K562 (cell line): ENCODE data around the gene SRMS. TPM values are rescaled to one million over a fixed set of nuclear protein-coding genes. Genes with fewer than 3 reads are reported as not detected.
A peak's percentile ranks its signal among the peaks of the same experiment; 100 is the strongest.

ENCODE experiments used
- ATAC-seq: fragments of 200-7000 bp; cut with Tn5 transposase; 3 replicates; pipeline ENCODE4 v1.9.1; 2020; ENCODE audit warnings: moderate library complexity
- BruUV-seq: library from RNA; stranded (reverse); fragments of 400-500 nt; replicated peaks from 2 replicates; lab custom pipeline; 2021; lab: Mats Ljungman, UMichigan
- CTCF ChIA-PET: fragments of 300-600 bp; formaldehyde crosslinking; extraction: SDS; loops from one replicate; lab custom pipeline; 2021; ENCODE audit warnings: low intra/inter-chr PET ratio; lab: Yijun Ruan, JAX
- POLR2A ChIA-PET: fragments of 300-600, 350-650 bp; sonication (Branson Sonifier 250); formaldehyde crosslinking; extraction: SDS; loops from one replicate; lab custom pipeline; 2021; ENCODE audit warnings: antibody characterized with exemption, inconsistent platforms; lab: Yijun Ruan, JAX
- DNase-seq, 4 experiments: peaks; one replicate each; pipeline versions ENCODE4 v3.0.0 to v3.0.0-alpha.2; 2011 to 2018; ENCODE audit warnings: low spot score in 3 of 4, mixed read lengths in 3 of 4; ENCODE audit errors: extremely low read depth in 1 of 4
- FAIRE-seq: peaks from 2 replicates; lab custom pipeline; 2011; peaks lifted over from hg19 to GRCh38; lab: Jason Lieb, UNC
- H2AFZ ChIP-seq: 2 replicates; pipeline ENCODE4 v1.6.0; 2011; ENCODE audit warnings: low read depth, low read length, control low read depth, inconsistent platforms
- H3K27ac ChIP-seq: fragments of 200-600 bp; 3 replicates; pipeline ENCODE4 v1.8.0; 2011; ENCODE audit warnings: low read depth, mild to moderate bottlenecking, control low read depth, inconsistent platforms, low read length, moderate library complexity, mixed read lengths; ENCODE audit errors: extremely low read depth
- H3K27me3 ChIP-seq, 2 experiments: fragments of 300-600 bp in 1 of 2; 2 replicates in 1 of 2; 3 replicates in 1 of 2; pipeline versions ENCODE4 v1.6.0 to v1.8.0; 2011; ENCODE audit warnings: inconsistent platforms in 2 of 2, low read length in 2 of 2, mild to moderate bottlenecking in 1 of 2, mixed read lengths in 1 of 2, moderate library complexity in 1 of 2; ENCODE audit not compliant: control insufficient read depth in 2 of 2, insufficient read depth in 2 of 2
- H3K36me3 ChIP-seq: fragments of 300-600 bp; 3 replicates; pipeline ENCODE4 v1.8.0; 2011; ENCODE audit warnings: mild to moderate bottlenecking, low read length, inconsistent platforms; ENCODE audit not compliant: control insufficient read depth, insufficient read depth
- H3K4me1 ChIP-seq, 2 experiments: fragments of 200-600 bp in 1 of 2; replicated peaks in 1 of 2; 2 replicates in 1 of 2; 3 replicates in 1 of 2; pipeline versions ENCODE4 v1.5.1 to v1.8.0; 2011; ENCODE audit warnings: inconsistent platforms in 2 of 2, low read length in 2 of 2, mild to moderate bottlenecking in 1 of 2, mixed read lengths in 1 of 2, moderate library complexity in 1 of 2; ENCODE audit not compliant: control insufficient read depth in 2 of 2, insufficient read depth in 2 of 2
- H3K4me2 ChIP-seq: 2 replicates; pipeline ENCODE4 v1.6.1; 2011; ENCODE audit warnings: low read length, control low read depth, inconsistent platforms, mixed read lengths; ENCODE audit not compliant: insufficient read depth
- H3K4me3 ChIP-seq: fragments of 200-600 bp; sonication (generic), shearing (Covaris generic); 2 replicates; pipeline ENCODE4 v1.5.1; 2016; ENCODE audit warnings: control low read depth, inconsistent platforms
- H3K79me2 ChIP-seq: fragments of 200-600 bp; 3 replicates; pipeline ENCODE4 v1.8.0; 2011; ENCODE audit warnings: low read length, inconsistent platforms; ENCODE audit not compliant: control insufficient read depth, insufficient read depth
- H3K9ac ChIP-seq, 2 experiments: 2 replicates each; pipeline versions ENCODE4 v1.6.0 to v1.6.1; 2011; ENCODE audit warnings: low read depth in 2 of 2, low read length in 2 of 2, control low read depth in 1 of 2, inconsistent platforms in 1 of 2, mild to moderate bottlenecking in 1 of 2, mixed read lengths in 1 of 2; ENCODE audit not compliant: insufficient read depth in 1 of 2
- H3K9me1 ChIP-seq: one replicate; pipeline ENCODE4 v1.6.0; 2011; ENCODE audit warnings: inconsistent platforms, mild to moderate bottlenecking, low read length, moderate library complexity; ENCODE audit not compliant: control insufficient read depth, insufficient read depth
- H3K9me3 ChIP-seq: replicated peaks from 2 replicates; pipeline ENCODE4 v1.5.1; 2011; ENCODE audit warnings: low read depth, low read length, inconsistent platforms; ENCODE audit not compliant: control insufficient read depth, insufficient read depth
- H4K20me1 ChIP-seq: replicated peaks from 2 replicates; pipeline ENCODE4 v1.6.1; 2011; ENCODE audit warnings: low read length, inconsistent platforms, mixed read lengths; ENCODE audit not compliant: control insufficient read depth, insufficient read depth
- BRD9 ChIP-seq: fragments of 450-650 bp; IDR thresholded peaks from 2 replicates; pipeline ENCODE4 v1.6.1; 2018; ENCODE audit warnings: low read depth; ENCODE audit not compliant: partially characterized antibody
- DIDO1 ChIP-seq: fragments of 450-650 bp; IDR thresholded peaks from 2 replicates; pipeline ENCODE4 v1.6.1; 2016; ENCODE audit warnings: low read depth, missing biosample characterization, missing genetic modification characterization
- HBP1 ChIP-seq: fragments of 450-650 bp; formaldehyde crosslinking; IDR thresholded peaks from 2 replicates; pipeline ENCODE4 v1.4.0; 2022; ENCODE audit warnings: missing genetic modification characterization
- HCFC1 ChIP-seq: IDR thresholded peaks from 2 replicates; pipeline ENCODE4 v1.6.1; 2012; ENCODE audit warnings: low read depth, low read length, improper control_type of control experiment
- WGBS: fragments of 100-300 bp; shearing (Covaris generic); methylation state at CpG from one replicate; pipeline ENCODE4 v1.1.6; 2016; ENCODE audit warnings: low coverage, mixed read lengths; ENCODE audit not compliant: insufficient coverage; ENCODE audit errors: missing lambda C conversion rate; 5-methylcytosine and 5-hydroxymethylcytosine counted together
- in situ Hi-C: fragments of 300-500 bp; cut with MboI; formaldehyde crosslinking; loops from 4 replicates; pipeline ENCODE4 v1.15.0; 2018; ENCODE audit warnings: inconsistent platforms, mixed read lengths
- intact Hi-C: fragments of 100-400 bp; cut with micrococcal nuclease; formaldehyde crosslinking; loops from 2 replicates; pipeline ENCODE4 v1.14.2; 2022
- polyA plus RNA-seq, 8 experiments: library from polyadenylated mRNA; depleted of rRNA in 4 of 8; stranded (reverse) in 5 of 8; unstranded in 3 of 8; fragments of >200 nt; fragmentation: Nextera tagmentation in 2 of 8; fragmentation: Illumina TruSeq in 1 of 8; extraction: Ambion mirVana in 2 of 8; extraction: Trizol in 1 of 8; gene quantifications; 2 replicates each; pipeline versions ENCODE4 v1.2.1 to v1.2.3, GENCODE V29; 2011 to 2014; ENCODE audit warnings: inconsistent platforms in 1 of 8, missing spikeins in 1 of 8
- total RNA-seq, 7 experiments: library from RNA; depleted of rRNA in 6 of 7; stranded (reverse); fragments of >200 nt in 6 of 7; fragmentation: Illumina TruSeq in 2 of 7; extraction: Trizol in 2 of 7; gene quantifications; 2 replicates each; pipeline versions ENCODE4 v1.2.1 to v1.2.3, GENCODE V29; 2011 to 2021; ENCODE audit warnings: low replicate concordance in 1 of 7
- TF ChIP-seq, protein P1 (sequence below): fragments of 450-650 bp; formaldehyde crosslinking; IDR thresholded peaks from 2 replicates; pipeline ENCODE4 v1.4.0; 2020; ENCODE audit warnings: mild to moderate bottlenecking, mixed read lengths
- TF ChIP-seq, protein P2 (sequence below): sonication (generic); formaldehyde crosslinking; IDR thresholded peaks from 2 replicates; pipeline ENCODE4 v1.8.0; 2022; ENCODE audit warnings: missing genetic modification reagents, mild to moderate bottlenecking, borderline replicate concordance
- TF ChIP-seq, protein P3 (sequence below): fragments of 250-450 bp; sonication (Bioruptor Pico); IDR thresholded peaks from 2 replicates; pipeline ENCODE4 v1.5.0; 2021; ENCODE audit warnings: mild to moderate bottlenecking, borderline replicate concordance
- TF ChIP-seq, protein P4 (sequence below): sonication (generic); formaldehyde crosslinking; IDR thresholded peaks from 2 replicates; pipeline ENCODE4 v1.8.1; 2023; ENCODE audit warnings: missing genetic modification reagents, mild to moderate bottlenecking, borderline replicate concordance

The SRMS gene
- total and polyA plus RNA-seq, 9 of the 15 experiments (the other 6 are each of a cell fraction or from before 2014, with no cell fraction given): 0.07 TPM; not detected in 8

DNA sequence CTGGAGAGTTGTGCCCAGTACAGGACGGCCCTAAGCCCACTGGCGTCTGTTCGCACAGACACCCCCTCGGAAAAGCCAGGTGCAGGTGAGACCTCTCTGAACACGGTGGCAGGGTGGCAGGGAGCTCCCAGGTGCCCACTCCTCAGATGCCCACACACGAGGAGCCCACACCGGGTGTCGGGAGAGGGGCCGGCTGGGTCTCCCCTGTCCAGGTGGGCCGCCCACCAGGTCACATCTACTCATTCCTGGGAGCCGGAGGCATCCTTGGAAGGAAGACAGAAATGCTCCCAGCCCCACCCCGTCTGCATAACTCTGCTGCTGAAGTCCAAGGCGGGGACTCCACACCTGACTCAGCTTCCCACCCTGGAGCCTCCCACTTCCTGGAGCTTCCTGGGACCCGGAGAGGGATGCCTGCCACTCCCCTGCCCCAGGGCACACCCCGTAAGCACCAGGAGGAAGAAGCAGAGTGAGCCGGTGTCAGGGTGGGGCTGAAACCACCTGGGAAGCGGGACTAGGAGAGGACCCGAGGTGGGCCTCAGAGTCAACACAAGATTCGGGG is 2.5 kb downstream of the SRMS start:
- Histone ChIP-seq H3K27me3 (peaks cover 0 to 47% of the 10 kb centered on the region in 2 experiments; a peak in 4 of 5 replicates), H3K79me2 (no peaks in the 10 kb centered on the region), H3K9me3 (no peaks in the 10 kb centered on the region), H3K4me3 (no peak overlapping the region), H4K20me1 (peaks cover 3% of the 10 kb centered on the region), H3K4me2 (no peak overlapping the region), H2AFZ (no peak overlapping the region), H3K36me3 (no peaks in the 10 kb centered on the region), H3K9ac (peak overlapping the region in 1 of 2 experiments; percentile 35; a peak in 1 of 4 replicates), H3K4me1 (peaks cover 0 to 87% of the 10 kb centered on the region in 2 experiments; a peak in 3 of 5 replicates), H3K9me1 (no peaks in the 10 kb centered on the region), H3K27ac (no peak overlapping the region)
- no TSS peak for BruUV-seq
- ChIA-PET POLR2A (interaction anchor here (1.4 kb wide), 1 partner anchor 24 kb away, joined by 5 read pairs; the partner anchor contains the start of gene PPDPF), CTCF (no interaction called here)
- intact Hi-C loops: no loop called here
- no peak for FAIRE-seq
- DNase-seq: no peak
- in situ Hi-C loops: no loop called here
- TF ChIP-seq BRD9 (no peak), DIDO1 (tag) (no peak), HCFC1 (no peak), HBP1 (CRISPR knock-in tag) (no peak)
- TF ChIP-seq, protein P1, sequence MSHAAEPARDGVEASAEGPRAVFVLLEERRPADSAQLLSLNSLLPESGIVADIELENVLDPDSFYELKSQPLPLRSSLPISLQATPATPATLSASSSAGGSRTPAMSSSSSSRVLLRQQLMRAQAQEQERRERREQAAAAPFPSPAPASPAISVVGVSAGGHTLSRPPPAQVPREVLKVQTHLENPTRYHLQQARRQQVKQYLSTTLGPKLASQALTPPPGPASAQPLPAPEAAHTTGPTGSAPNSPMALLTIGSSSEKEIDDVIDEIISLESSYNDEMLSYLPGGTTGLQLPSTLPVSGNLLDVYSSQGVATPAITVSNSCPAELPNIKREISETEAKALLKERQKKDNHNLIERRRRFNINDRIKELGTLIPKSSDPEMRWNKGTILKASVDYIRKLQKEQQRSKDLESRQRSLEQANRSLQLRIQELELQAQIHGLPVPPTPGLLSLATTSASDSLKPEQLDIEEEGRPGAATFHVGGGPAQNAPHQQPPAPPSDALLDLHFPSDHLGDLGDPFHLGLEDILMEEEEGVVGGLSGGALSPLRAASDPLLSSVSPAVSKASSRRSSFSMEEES: no peak
- TF ChIP-seq, protein P2, sequence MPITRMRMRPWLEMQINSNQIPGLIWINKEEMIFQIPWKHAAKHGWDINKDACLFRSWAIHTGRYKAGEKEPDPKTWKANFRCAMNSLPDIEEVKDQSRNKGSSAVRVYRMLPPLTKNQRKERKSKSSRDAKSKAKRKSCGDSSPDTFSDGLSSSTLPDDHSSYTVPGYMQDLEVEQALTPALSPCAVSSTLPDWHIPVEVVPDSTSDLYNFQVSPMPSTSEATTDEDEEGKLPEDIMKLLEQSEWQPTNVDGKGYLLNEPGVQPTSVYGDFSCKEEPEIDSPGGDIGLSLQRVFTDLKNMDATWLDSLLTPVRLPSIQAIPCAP: no peak
- TF ChIP-seq, protein P3, sequence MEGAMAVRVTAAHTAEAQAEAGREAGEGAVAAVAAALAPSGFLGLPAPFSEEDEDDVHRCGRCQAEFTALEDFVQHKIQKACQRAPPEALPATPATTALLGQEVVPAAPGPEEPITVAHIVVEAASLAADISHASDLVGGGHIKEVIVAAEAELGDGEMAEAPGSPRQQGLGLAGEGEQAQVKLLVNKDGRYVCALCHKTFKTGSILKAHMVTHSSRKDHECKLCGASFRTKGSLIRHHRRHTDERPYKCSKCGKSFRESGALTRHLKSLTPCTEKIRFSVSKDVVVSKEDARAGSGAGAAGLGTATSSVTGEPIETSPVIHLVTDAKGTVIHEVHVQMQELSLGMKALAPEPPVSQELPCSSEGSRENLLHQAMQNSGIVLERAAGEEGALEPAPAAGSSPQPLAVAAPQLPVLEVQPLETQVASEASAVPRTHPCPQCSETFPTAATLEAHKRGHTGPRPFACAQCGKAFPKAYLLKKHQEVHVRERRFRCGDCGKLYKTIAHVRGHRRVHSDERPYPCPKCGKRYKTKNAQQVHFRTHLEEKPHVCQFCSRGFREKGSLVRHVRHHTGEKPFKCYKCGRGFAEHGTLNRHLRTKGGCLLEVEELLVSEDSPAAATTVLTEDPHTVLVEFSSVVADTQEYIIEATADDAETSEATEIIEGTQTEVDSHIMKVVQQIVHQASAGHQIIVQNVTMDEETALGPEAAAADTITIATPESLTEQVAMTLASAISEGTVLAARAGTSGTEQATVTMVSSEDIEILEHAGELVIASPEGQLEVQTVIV (CRISPR knock-in tag): no peak
- TF ChIP-seq, protein P4, sequence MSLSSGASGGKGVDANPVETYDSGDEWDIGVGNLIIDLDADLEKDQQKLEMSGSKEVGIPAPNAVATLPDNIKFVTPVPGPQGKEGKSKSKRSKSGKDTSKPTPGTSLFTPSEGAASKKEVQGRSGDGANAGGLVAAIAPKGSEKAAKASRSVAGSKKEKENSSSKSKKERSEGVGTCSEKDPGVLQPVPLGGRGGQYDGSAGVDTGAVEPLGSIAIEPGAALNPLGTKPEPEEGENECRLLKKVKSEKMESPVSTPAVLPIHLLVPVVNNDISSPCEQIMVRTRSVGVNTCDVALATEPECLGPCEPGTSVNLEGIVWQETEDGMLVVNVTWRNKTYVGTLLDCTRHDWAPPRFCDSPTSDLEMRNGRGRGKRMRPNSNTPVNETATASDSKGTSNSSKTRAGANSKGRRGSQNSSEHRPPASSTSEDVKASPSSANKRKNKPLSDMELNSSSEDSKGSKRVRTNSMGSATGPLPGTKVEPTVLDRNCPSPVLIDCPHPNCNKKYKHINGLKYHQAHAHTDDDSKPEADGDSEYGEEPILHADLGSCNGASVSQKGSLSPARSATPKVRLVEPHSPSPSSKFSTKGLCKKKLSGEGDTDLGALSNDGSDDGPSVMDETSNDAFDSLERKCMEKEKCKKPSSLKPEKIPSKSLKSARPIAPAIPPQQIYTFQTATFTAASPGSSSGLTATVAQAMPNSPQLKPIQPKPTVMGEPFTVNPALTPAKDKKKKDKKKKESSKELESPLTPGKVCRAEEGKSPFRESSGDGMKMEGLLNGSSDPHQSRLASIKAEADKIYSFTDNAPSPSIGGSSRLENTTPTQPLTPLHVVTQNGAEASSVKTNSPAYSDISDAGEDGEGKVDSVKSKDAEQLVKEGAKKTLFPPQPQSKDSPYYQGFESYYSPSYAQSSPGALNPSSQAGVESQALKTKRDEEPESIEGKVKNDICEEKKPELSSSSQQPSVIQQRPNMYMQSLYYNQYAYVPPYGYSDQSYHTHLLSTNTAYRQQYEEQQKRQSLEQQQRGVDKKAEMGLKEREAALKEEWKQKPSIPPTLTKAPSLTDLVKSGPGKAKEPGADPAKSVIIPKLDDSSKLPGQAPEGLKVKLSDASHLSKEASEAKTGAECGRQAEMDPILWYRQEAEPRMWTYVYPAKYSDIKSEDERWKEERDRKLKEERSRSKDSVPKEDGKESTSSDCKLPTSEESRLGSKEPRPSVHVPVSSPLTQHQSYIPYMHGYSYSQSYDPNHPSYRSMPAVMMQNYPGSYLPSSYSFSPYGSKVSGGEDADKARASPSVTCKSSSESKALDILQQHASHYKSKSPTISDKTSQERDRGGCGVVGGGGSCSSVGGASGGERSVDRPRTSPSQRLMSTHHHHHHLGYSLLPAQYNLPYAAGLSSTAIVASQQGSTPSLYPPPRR (CRISPR knock-in tag): no peak
- ATAC-seq: no peak
- 6% methylated on average over 14 of the region's 19 CpGs for WGBS
